HG03565 (cell line): Measurements from ENCODE around the gene SP8.
A peak's percentile ranks its signal among the peaks of the same experiment; 100 is the strongest.

Experiments
- ATAC-seq: cut with Tn5 transposase; IDR thresholded peaks from one replicate; pipeline ENCODE4 v1.9.1; 2021; ENCODE audit warnings: mild to moderate bottlenecking, moderate library complexity; ENCODE audit not compliant: unreplicated experiment

SP8 gene

GRCh38 chr7:20795361-20795760 lies 8.7 kb upstream of the SP8 start:
- no peak for ATAC-seq

- no peak for ATAC-seq
Observed at GRCh38 chr7:20794676-20795075, 8.0 kb upstream of the SP8 start.

GRCh38 chr7:20793694-20794394 lies 7.2 kb upstream of the SP8 start:
- no peak for ATAC-seq

- ATAC-seq: no peak
Observed at GRCh38 chr7:20793248-20793647, 6.6 kb upstream of the SP8 start.

GRCh38 chr7:20791538-20792434 lies 5.1 kb upstream of the SP8 start:
- no peak for ATAC-seq

- no peak for ATAC-seq
Observed at GRCh38 chr7:20790375-20790774, 3.7 kb upstream of the SP8 start.

- ATAC-seq: no peak
Observed at GRCh38 chr7:20788420-20788990, 1.8 kb upstream of the SP8 start.

GRCh38 chr7:20787660-20788419 lies 1.2 kb upstream of the SP8 start:
- ATAC-seq: no peak

GRCh38 chr7:20786421-20786778 lies 286 bp downstream of the SP8 start:
- ATAC-seq: no peak

GRCh38 chr7:20786049-20786412 lies 655 bp downstream of the SP8 start:
- no peak for ATAC-seq

- ATAC-seq: no peak
Observed at GRCh38 chr7:20785157-20786048, 1.3 kb downstream of the SP8 start.

- ATAC-seq: no peak
Observed at GRCh38 chr7:20784388-20785156, 2.1 kb downstream of the SP8 start.

- ATAC-seq: no peak
Observed at GRCh38 chr7:20783700-20784387, 2.8 kb downstream of the SP8 start.

GRCh38 chr7:20783125-20783699 lies 3.5 kb downstream of the SP8 start:
- ATAC-seq: no peak

GRCh38 chr7:20779041-20779440 lies 7.6 kb downstream of the SP8 start:
- ATAC-seq: no peak

GRCh38 chr7:20778063-20778721 lies 8.5 kb downstream of the SP8 start:
- ATAC-seq: peak; percentile 54

- ATAC-seq: peak; percentile 13
Observed at GRCh38 chr7:20777377-20778062, 9.2 kb downstream of the SP8 start.
